ENCODE results near the gene WFDC1.

DNA sequence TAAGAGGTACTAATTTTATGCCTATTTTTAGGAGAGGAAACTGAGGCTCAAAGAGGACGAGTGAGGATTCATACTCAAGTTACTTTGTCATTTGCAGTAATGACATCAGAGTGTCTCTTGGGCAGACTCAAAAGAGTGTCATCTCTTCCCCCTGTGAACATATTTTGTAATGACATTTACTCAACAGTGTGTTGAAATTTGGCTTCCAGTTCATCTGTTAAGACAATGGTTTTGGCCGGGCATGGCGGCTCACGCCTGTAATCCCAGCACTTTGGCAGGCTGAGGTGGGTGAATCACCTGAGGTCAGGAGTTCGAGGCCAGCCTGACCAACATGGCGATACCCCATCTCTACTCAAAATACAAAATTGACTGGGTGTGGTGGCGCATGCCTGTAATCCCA, 28.9 kb downstream of the WFDC1 start:
- TF ChIP-seq SUZ12 (IDR thresholded peaks at IDR 0.05; ENCODE audit: extremely low read depth, insufficient read depth, insufficient read length) (no peak), ZNF274 (IDR thresholded peaks at IDR 0.05; ENCODE audit: low read depth, low read length) (no peak), YY1 (IDR thresholded peaks at IDR 0.05; ENCODE audit: insufficient read depth, insufficient read length) (no peak)

All from NT2/D1 (cell line).